HG02943 (cell line): ENCODE results near the gene CFAP45.

Experiments used
- ATAC-seq: cut with Tn5 transposase; IDR thresholded peaks from one replicate; pipeline ENCODE4 v1.9.1; 2021; ENCODE audit warnings: mild to moderate bottlenecking, low read depth, moderate library complexity; ENCODE audit not compliant: unreplicated experiment

CFAP45 gene

GRCh38 chr1:159900086-159900680 lies at the start of gene CFAP45:
Gene CFAP45, minus strand, starts transcription at chr1:159900165. Its CDS starts 67 bp downstream, at chr1:159900098.
- ATAC-seq = no peak

GRCh38 chr1:159949123-159949522 lies 49.2 kb upstream of the CFAP45 start:
- no peak for ATAC-seq

- ATAC-seq = no peak
Observed at GRCh38 chr1:159947942-159948341, 48.0 kb upstream of the CFAP45 start.

- ATAC-seq = no peak
Observed at GRCh38 chr1:159946242-159947187, 46.5 kb upstream of the CFAP45 start.

- no peak for ATAC-seq
Observed at GRCh38 chr1:159945483-159946241, 45.7 kb upstream of the CFAP45 start, which contains the start of gene IGSF9. Gene IGSF9, minus strand, starts transcription at chr1:159945613. Its CDS starts 2,159 bp downstream, at chr1:159943454.

GRCh38 chr1:159944623-159945455 lies 44.9 kb upstream of the CFAP45 start:
- ATAC-seq = no peak

GRCh38 chr1:159943908-159944622 lies 44.1 kb upstream of the CFAP45 start:
- ATAC-seq = no peak

GRCh38 chr1:159943278-159943640 lies 43.3 kb upstream of the CFAP45 start:
- no peak for ATAC-seq

GRCh38 chr1:159942632-159943277 lies 42.8 kb upstream of the CFAP45 start:
- no peak for ATAC-seq

GRCh38 chr1:159941591-159942560 lies 41.9 kb upstream of the CFAP45 start:
- no peak for ATAC-seq

GRCh38 chr1:159941141-159941540 lies 41.2 kb upstream of the CFAP45 start:
- ATAC-seq = no peak

- ATAC-seq = no peak
Observed at GRCh38 chr1:159940006-159940620, 40.1 kb upstream of the CFAP45 start.

- ATAC-seq = no peak
Observed at GRCh38 chr1:159939678-159940002, 39.7 kb upstream of the CFAP45 start.

- ATAC-seq = no peak
Observed at GRCh38 chr1:159938905-159939677, 39.1 kb upstream of the CFAP45 start.

GRCh38 chr1:159938211-159938852 lies 38.4 kb upstream of the CFAP45 start:
- no peak for ATAC-seq

GRCh38 chr1:159937054-159937750 lies 37.2 kb upstream of the CFAP45 start:
- ATAC-seq = no peak
